Osteoblast (primary cell): ENCODE measurements around the gene PSD. TPM values are rescaled to one million over a fixed set of nuclear protein-coding genes. Genes with fewer than 3 reads are reported as not detected.

ENCODE experiments used
- DNase-seq: peaks from one replicate; pipeline ENCODE4 v3.0.0; 2011; ENCODE audit warnings: low spot score, mixed read lengths; ENCODE audit not compliant: insufficient read length; ENCODE audit errors: missing footprints
- H2AFZ ChIP-seq: 2 replicates; pipeline ENCODE4 v1.6.0; 2011; ENCODE audit warnings: mild to moderate bottlenecking, low read length
- H3K27ac ChIP-seq: 2 replicates; pipeline ENCODE4 v1.5.1; 2011; ENCODE audit warnings: mild to moderate bottlenecking, low read depth, low read length, moderate library complexity
- H3K27me3 ChIP-seq: 2 replicates; pipeline ENCODE4 v1.6.0; 2012; ENCODE audit warnings: mild to moderate bottlenecking, control low read depth, inconsistent platforms, low read length, moderate library complexity; ENCODE audit not compliant: insufficient read depth
- H3K36me3 ChIP-seq: 2 replicates; pipeline ENCODE4 v1.5.1; 2011; ENCODE audit warnings: mild to moderate bottlenecking, low read length, control low read depth, moderate library complexity; ENCODE audit not compliant: insufficient read depth
- H3K4me1 ChIP-seq: 2 replicates; pipeline ENCODE4 v1.5.1; 2011; ENCODE audit warnings: mild to moderate bottlenecking, low read length, control low read depth, moderate library complexity; ENCODE audit not compliant: insufficient read depth
- H3K4me2 ChIP-seq: 2 replicates; pipeline ENCODE4 v1.6.0; 2011; ENCODE audit warnings: mild to moderate bottlenecking, low read length; ENCODE audit not compliant: insufficient read depth
- H3K4me3 ChIP-seq: fragments of 200-600 bp; sonication (generic); 3 replicates; pipeline ENCODE4 v1.5.1; 2012; ENCODE audit warnings: mild to moderate bottlenecking, low read length, inconsistent platforms; ENCODE audit not compliant: insufficient read depth
- H3K79me2 ChIP-seq: 2 replicates; pipeline ENCODE4 v1.6.0; 2012; ENCODE audit warnings: mild to moderate bottlenecking, low read length, control low read depth, inconsistent platforms; ENCODE audit not compliant: insufficient read depth
- H3K9me3 ChIP-seq: 2 replicates; pipeline ENCODE4 v1.5.1; 2011; ENCODE audit warnings: low read depth, low read length, control low read depth
- H4K20me1 ChIP-seq: 2 replicates; pipeline ENCODE4 v1.6.0; 2012; ENCODE audit warnings: mild to moderate bottlenecking, low read length, control low read depth; ENCODE audit not compliant: insufficient read depth
- total RNA-seq: library from RNA; depleted of rRNA; stranded (reverse); fragments of >200 nt; gene quantifications from 2 replicates; pipeline ENCODE4 v1.2.3, GENCODE V29; 2012
- TF ChIP-seq, protein P1 (sequence below): IDR thresholded peaks from 2 replicates; pipeline ENCODE4 v1.5.1; 2011; ENCODE audit warnings: mild to moderate bottlenecking, low read depth, low read length, moderate library complexity; ENCODE audit errors: extremely low read depth

PSD gene
- total RNA-seq, 1 donor = 0.72 TPM

DNA sequence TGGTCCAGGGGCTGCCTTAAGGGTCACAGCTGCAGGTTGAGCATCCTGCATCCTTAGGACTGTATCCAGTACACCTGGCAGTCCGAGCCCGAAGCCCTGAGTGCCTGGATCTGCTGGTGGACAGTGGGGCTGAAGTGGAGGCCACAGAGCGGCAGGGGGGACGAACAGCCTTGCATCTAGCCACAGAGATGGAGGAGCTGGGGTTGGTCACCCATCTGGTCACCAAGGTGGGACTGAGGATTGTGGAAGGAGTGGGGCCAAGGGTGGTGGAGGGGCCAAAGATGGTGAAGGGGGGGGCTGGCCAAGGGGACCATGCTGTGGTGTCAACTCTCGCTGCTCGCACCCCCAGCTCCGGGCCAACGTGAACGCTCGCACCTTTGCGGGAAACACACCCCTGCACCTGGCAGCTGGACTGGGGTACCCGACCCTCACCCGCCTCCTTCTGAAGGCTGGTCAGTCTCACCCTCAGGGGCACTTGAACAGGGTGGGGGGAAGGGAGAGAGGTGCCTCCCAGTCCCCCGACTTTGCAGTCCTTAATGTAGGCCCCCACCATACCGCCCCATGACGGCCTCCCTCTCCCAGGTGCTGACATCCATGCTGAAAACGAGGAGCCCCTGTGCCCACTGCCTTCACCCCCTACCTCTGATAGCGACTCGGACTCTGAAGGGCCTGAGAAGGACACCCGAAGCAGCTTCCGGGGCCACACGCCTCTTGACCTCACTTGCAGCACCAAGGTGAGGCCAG is 17.8 kb downstream of the PSD start:
- peaks cover 37% of the 10 kb centered on the region for H3K36me3 ChIP-seq
- H3K79me2 ChIP-seq = peaks cover 12% of the 10 kb centered on the region
- peaks cover 3% of the 10 kb centered on the region for H4K20me1 ChIP-seq
- TF ChIP-seq, protein P1, sequence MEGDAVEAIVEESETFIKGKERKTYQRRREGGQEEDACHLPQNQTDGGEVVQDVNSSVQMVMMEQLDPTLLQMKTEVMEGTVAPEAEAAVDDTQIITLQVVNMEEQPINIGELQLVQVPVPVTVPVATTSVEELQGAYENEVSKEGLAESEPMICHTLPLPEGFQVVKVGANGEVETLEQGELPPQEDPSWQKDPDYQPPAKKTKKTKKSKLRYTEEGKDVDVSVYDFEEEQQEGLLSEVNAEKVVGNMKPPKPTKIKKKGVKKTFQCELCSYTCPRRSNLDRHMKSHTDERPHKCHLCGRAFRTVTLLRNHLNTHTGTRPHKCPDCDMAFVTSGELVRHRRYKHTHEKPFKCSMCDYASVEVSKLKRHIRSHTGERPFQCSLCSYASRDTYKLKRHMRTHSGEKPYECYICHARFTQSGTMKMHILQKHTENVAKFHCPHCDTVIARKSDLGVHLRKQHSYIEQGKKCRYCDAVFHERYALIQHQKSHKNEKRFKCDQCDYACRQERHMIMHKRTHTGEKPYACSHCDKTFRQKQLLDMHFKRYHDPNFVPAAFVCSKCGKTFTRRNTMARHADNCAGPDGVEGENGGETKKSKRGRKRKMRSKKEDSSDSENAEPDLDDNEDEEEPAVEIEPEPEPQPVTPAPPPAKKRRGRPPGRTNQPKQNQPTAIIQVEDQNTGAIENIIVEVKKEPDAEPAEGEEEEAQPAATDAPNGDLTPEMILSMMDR = no peak
- H3K27me3 ChIP-seq = no peaks in the 10 kb centered on the region
- no peak overlapping the region for H2AFZ ChIP-seq
- H3K9me3 ChIP-seq = no peaks in the 10 kb centered on the region
- DNase-seq = peak; percentile 58
- H3K27ac ChIP-seq = no peak overlapping the region
- H3K4me3 ChIP-seq = no peak overlapping the region
- peaks cover 13% of the 10 kb centered on the region for H3K4me1 ChIP-seq
- H3K4me2 ChIP-seq = no peak overlapping the region

DNA sequence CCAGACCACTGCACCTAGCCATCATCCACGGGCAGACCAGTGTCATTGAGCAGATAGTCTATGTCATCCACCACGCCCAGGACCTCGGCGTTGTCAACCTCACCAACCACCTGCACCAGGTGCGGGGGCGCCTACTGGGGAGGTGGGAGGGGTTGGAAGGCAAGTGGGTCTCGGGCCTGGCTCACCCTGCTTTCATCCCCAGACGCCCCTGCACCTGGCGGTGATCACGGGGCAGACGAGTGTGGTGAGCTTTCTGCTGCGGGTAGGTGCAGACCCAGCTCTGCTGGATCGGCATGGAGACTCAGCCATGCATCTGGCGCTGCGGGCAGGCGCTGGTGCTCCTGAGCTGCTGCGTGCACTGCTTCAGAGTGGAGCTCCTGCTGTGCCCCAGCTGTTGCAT is 18.5 kb downstream of the PSD start:
- Histone ChIP-seq H3K4me3 (peak overlapping the region; percentile 76), H4K20me1 (peaks cover 3% of the 10 kb centered on the region)

DNA sequence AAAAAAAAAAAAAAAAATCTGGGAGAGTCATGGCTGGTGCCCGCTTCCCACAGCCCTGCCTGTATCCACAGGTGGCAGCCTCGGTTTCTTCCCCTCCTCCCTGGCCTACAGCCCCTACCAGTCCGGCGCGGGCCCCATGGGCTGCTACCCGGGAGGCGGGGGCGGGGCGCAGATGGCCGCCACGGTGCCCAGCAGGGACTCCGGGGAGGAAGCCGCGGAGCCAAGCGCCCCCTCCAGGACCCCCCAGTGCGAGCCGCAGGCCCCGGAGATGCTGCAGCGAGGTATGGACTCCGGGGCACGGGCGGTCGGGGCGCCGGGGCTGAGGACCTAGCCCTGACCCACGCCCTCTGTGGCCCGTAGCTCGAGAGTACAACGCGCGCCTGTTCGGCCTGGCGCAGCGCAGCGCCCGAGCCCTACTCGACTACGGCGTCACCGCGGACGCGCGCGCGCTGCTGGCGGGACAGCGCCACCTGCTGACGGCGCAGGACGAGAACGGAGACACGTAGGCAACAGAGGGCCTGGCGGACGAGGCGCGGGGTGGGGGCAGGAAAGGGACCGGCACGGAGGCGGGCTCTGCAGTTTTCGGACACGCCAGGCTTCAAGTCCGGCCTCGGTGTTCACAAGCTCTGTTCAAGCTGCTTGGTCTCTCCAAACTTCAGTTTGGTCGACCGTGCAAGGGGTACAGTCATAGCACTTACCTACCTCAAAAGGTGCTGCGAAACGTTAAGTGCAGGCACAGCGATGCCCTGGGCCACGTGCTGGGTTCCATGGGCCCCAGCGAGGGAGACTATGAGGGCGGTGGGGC is 19.2 kb downstream of the PSD start:
- H3K27ac ChIP-seq = peak overlapping the region; percentile 34
- H2AFZ ChIP-seq = peak overlapping the region; percentile 72
- H3K4me1 ChIP-seq = peaks cover 14% of the 10 kb centered on the region
- peak overlapping the region; percentile 73 for H3K4me2 ChIP-seq
- H3K9me3 ChIP-seq = no peaks in the 10 kb centered on the region
- peaks cover 37% of the 10 kb centered on the region for H3K36me3 ChIP-seq
- peak; percentile 100 for DNase-seq
- peaks cover 13% of the 10 kb centered on the region for H3K79me2 ChIP-seq
- peaks cover 2% of the 10 kb centered on the region for H4K20me1 ChIP-seq
- no peaks in the 10 kb centered on the region for H3K27me3 ChIP-seq
- H3K4me3 ChIP-seq = peak overlapping the region; percentile 76
- TF ChIP-seq, protein P1 = peak; percentile 80

More for the DNA sequence above, 18.5 kb downstream of the PSD start:
- Histone ChIP-seq H3K79me2 (peaks cover 13% of the 10 kb centered on the region), H3K4me1 (peaks cover 14% of the 10 kb centered on the region), H2AFZ (peak overlapping the region; percentile 69), H3K27me3 (no peaks in the 10 kb centered on the region), H3K36me3 (peaks cover 37% of the 10 kb centered on the region), H3K27ac (peak overlapping the region; percentile 34), H3K4me2 (peak overlapping the region; percentile 73), H3K9me3 (no peaks in the 10 kb centered on the region)
- TF ChIP-seq, protein P1 = no peak
- peak; percentile 13 for DNase-seq
